ENCODE data around the gene ZNF44.

ZNF44 gene

GRCh38 chr19:12265921-12266704 is 28.6 kb downstream of the ZNF44 start:
- DNase-seq (ENCODE audit: low read depth in 2 of 3, low spot score in 1 of 3): no peak

- DNase-seq (ENCODE audit: low read depth in 2 of 3, low spot score in 1 of 3): no peak
Measured at GRCh38 chr19:12261554-12261953, 33.1 kb downstream of the ZNF44 start.

GRCh38 chr19:12260861-12261260 is 33.8 kb downstream of the ZNF44 start:
- DNase-seq (ENCODE audit: low read depth in 2 of 3, low spot score in 1 of 3): no peak

- DNase-seq (ENCODE audit: low read depth in 2 of 3, low spot score in 1 of 3): no peak
Measured at GRCh38 chr19:12260236-12260635, 34.4 kb downstream of the ZNF44 start.

- no peak for DNase-seq (ENCODE audit: low read depth in 2 of 3, low spot score in 1 of 3)
Measured at GRCh38 chr19:12255372-12255771, 39.3 kb downstream of the ZNF44 start.

GRCh38 chr19:12247644-12248222 is 47.0 kb downstream of the ZNF44 start:
- no peak for DNase-seq (ENCODE audit: low read depth in 2 of 3, low spot score in 1 of 3)

- DNase-seq (ENCODE audit: low read depth in 2 of 3, low spot score in 1 of 3): no peak
Measured at GRCh38 chr19:12244370-12244769, 50.3 kb downstream of the ZNF44 start.

- no peak for DNase-seq (ENCODE audit: low read depth in 2 of 3, low spot score in 1 of 3)
Measured at GRCh38 chr19:12237143-12237839, 57.4 kb downstream of the ZNF44 start.

- no peak for DNase-seq (ENCODE audit: low read depth in 2 of 3, low spot score in 1 of 3)
Measured at GRCh38 chr19:12232961-12233360, 61.7 kb downstream of the ZNF44 start.

- DNase-seq (ENCODE audit: low read depth in 2 of 3, low spot score in 1 of 3): no peak
Measured at GRCh38 chr19:12230751-12231733, 63.6 kb downstream of the ZNF44 start.

GRCh38 chr19:12229990-12230389 is 64.7 kb downstream of the ZNF44 start:
- no peak for DNase-seq (ENCODE audit: low read depth in 2 of 3, low spot score in 1 of 3)

GRCh38 chr19:12224676-12225075 is 70.0 kb downstream of the ZNF44 start:
- DNase-seq (ENCODE audit: low read depth in 2 of 3, low spot score in 1 of 3): no peak

- DNase-seq (ENCODE audit: low read depth in 2 of 3, low spot score in 1 of 3): no peak
Measured at GRCh38 chr19:12222980-12223630, 71.6 kb downstream of the ZNF44 start.
